Measurements from ENCODE around the gene FURIN.
"Not testable (repeated sequence)": the region's sequence is repeated elsewhere in the genome, so short reads cannot be mapped to it uniquely, and the experiment has no call there.

Gene FURIN

DNA sequence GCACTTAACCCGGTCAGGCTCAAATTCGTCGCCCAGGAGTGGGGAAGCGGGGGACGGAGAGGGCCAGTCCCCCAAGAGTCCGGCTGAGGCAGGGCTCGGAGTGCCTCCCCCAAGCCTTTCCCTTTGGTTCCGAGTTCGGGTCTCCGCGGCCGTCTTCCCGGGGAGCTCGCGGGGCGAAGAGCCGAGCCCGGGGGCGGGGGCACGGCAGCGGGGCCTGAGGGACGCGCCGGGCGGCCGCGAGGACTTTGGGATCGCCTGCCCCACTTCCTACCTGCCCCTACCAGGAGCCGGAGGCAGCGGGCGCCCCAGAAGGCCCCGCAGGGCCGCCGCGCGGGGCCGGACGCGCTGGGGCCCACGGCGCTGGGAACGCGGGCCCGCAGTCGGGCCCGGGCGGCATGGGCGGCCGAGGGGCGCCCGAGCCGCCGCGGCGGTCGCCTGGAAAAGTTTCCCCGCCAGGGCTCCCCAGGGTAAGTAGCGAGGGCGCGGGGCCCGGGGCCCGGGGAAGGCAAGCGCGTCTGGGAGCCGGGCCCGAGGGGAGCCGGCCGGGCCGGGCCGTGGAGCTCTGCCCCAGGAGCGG is 2.8 kb downstream of the FURIN start:
- DNase-seq, result no peak

DNA sequence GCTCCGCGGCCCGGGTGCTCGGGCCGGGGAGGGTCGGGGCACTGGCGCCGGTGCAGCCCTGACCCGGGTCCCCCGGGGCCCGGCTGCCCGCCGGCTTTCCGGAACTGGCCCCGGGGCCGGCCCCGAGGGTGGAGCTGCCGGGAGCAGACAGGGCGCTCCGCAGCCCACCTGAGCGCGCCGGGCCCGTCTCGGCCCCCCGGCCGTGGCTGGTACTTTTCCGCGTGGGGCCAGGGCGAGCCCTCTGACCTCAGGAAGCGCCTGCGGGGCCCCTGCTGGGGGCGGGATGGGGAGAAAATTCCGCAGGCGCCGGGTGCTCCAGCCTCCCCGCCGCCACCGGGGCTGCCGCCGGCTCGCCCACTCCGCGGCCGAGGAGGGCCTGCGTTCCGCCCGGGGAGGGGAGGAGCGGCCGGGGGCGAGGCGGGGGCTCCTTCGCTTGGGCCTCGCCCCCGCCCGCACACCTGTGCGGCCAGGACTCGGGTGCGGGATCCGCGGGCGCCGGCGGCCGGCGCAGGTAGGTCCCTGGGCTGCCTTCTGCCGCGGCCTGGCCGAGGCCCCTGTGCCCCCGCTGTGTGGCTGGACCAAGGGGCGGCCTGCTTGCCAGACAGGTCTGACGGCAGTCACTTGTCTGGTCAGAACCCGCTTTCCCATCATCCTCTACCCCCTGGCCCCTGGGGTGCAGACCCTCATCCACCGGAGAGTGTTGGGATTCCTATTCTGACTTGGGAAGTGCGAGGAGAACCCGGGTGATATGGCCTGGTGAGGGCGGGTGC is 3.5 kb downstream of the FURIN start:
- DNase-seq, result no peak

DNA sequence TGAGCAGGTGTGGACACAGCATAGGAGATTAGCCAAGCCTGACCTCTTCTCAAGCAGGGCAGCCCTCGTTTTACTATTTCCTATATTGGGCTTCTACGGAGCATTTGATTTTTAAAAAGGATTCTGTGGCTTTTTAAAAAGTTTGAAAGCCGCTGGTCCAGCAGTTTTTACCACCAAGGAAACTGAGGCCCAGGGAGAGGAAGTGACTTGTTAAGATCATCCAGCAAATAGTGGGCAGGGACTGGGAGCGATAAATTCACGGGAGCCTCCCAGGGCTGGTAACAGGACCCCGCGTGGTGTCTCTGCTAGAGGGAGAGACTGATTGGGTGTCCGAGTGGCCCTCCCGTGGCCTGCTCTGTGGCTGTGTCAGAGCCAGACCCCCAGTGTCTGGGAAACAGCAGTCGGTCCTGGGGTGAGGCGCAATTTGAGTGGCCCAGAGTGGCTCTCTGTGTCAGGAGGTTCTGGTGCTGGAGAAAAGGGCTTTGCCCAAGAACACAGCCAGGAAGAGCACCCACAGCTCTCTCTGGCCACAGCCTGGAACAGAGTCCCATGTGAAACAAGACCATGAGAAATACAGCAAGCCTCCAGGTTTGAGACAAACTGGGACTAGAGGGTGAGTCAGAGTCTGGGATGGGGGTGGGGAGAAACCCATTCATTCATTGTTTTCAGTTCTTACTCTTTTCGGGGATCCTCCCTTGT is 4.2 kb downstream of the FURIN start:
- DNase-seq, result no peak

DNA sequence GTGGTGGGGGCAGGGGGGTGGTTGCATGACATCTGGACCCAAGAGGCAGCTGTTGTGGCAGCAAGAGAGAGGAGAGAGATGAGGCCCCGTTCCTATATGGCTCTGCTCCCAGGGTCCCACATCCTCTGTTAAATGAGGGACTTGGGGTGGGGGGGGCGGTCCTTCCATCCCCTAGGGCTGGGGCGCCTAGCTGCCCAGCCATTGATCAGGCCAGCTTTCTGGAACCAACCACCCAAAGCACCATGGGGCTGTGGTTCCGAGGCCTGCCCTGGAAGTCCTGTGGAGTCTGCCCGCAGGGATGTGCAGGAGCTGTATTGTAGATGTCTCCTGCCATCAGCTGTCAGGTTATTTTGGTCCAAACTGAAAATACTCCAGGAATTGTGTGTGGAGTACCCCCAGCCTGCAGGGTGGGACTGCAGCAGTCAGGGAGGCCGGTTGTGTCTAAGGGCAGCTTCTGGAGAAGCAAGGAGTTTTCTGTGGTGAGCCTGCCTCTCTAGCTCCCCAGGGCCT is 5.2 kb downstream of the FURIN start:
- DNase-seq, result no peak

DNA sequence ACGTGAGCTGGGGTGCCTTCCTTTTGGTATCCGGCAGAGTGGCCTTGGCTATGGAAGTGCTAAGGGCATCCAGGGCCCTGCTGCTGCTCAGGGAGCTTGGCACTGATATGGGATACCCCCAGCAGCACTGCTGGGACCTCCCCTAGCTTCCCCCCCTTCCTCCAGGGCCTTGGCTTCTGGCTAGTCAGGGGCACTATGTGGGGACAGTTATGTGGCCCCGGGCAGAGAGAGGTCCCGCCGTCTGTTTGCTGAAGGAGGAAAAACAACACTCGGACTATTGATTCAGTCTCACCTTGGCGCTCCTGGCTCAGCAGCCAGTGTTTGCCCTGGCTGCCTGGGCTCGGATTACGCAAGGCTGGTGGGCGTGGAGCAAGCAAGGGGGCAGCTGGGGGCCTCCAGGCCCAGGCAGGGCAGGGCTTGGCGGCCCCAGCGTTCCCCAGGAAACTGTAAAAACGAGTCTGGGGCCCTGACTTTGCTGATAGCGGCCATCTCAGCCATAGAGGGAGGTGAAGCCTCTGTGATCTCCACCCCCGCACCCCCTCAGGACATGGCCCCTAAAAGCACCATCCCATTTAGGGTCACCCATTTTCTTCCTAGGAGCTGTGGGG is 5.7 kb downstream of the FURIN start:
- DNase-seq, result no peak

DNA sequence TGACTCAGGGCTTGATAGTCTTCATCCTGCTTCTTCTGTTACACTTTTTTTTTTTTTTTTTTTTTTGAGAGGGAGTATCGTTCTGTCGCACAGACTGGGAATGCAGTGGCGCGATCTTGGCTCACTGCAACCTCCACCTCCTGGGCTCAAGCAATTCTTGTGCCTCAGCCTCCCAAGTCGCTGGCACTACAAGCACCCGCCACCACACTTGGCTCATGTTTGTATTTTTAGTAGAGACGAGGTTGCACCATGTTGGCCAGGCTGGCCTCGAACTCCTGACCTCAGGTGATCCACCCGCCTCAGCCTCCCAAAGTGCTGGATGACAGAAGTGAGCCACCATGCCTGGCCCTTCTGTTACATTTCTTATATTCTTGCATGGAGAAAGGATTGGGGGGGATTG is 6.6 kb downstream of the FURIN start:
- DNase-seq, result not testable (repeated sequence)

DNA sequence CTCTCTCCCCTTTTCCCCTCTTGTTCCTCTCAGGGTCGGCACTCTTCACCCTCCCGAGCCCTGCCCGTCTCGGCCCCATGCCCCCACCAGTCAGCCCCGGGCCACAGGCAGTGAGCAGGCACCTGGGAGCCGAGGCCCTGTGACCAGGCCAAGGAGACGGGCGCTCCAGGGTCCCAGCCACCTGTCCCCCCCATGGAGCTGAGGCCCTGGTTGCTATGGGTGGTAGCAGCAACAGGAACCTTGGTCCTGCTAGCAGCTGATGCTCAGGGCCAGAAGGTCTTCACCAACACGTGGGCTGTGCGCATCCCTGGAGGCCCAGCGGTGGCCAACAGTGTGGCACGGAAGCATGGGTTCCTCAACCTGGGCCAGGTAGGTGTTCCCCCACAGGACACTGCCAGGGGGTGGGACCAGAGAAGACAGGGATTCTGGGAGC is 7.2 kb downstream of the FURIN start:
- no peak for DNase-seq

DNA sequence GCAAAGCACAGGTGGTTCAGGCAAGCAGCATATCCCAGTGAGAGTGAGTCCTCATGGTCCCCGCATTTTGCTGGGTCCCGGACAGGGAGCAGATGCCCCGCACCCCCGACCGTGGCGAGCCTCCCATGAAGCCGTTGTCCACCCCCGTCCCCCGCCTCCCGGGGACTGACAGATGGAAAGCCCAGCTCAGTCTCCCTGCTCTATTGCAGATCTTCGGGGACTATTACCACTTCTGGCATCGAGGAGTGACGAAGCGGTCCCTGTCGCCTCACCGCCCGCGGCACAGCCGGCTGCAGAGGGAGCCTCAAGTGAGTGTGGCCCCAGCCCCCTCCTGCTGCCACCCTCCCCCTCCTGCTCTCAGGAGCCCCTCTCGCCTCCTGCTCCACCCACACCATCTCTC is 7.7 kb downstream of the FURIN start:
- no peak for DNase-seq

DNA sequence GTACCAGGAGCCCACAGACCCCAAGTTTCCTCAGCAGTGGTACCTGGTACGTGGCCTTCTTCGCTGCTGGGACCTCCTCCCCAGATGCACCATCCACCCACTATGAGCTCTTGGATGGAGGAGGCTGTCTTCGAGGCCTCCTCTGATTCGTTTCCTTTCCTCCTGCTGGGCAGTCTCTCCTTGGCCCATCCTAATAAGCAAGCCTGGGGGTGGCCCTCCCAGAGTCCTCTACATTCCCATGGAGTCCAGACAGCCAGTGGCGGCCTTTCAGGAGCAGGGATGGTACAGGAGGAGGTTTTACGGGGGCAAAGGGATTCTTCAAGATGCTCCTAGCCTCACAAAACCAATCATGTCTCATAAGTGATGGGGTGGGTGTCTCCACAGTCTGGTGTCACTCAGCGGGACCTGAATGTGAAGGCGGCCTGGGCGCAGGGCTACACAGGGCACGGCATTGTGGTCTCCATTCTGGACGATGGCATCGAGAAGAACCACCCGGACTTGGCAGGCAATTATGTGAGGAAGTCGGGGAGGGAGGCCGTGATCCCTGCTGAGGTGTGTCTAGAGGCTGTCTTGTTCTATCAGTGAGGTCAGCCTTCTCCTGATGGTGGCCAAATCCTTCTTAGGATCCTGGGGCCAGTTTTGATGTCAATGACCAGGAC is 8.3 kb downstream of the FURIN start:
- DNase-seq, result no peak

DNA sequence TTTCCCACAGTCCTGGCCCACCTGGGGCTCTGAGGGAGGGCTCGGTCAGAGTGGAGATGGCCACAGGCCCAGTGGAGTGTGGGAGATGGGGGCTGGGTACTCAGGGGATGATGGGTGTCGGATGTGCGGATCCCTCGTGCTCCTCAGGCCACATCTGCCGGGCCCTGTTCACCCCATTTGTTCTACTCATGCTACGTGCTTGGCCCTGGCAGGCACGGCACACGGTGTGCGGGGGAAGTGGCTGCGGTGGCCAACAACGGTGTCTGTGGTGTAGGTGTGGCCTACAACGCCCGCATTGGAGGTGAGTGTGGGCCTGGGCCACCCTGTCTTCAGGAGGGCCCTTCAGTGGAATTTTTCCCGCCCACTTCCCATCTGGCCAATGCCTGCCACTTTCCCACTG is 8.9 kb downstream of the FURIN start:
- no peak for DNase-seq

DNA sequence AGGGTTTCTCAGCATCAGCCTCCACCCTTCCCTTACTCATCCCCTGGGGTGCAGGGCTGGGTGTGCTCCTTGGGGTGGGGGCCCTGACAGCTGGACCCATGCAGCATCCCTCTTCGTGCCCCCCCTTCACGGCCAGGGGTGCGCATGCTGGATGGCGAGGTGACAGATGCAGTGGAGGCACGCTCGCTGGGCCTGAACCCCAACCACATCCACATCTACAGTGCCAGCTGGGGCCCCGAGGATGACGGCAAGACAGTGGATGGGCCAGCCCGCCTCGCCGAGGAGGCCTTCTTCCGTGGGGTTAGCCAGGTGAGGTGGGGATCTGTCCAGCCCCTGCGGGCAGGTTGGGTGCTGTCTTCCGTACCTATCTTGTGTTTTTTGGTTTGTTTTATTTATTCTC is 9.6 kb downstream of the FURIN start:
- DNase-seq, result no peak

DNA sequence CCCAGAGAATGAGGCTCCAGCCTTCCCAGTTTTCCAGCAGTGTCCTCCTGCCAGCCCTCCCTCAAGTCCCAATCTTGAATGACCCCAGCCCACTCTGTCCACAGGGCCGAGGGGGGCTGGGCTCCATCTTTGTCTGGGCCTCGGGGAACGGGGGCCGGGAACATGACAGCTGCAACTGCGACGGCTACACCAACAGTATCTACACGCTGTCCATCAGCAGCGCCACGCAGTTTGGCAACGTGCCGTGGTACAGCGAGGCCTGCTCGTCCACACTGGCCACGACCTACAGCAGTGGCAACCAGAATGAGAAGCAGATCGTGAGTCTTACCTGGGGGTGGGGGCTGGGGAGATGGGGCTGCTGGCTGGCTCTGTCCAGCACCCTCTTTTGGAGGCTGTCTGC is 10.3 kb downstream of the FURIN start:
- DNase-seq, result no peak

DNA sequence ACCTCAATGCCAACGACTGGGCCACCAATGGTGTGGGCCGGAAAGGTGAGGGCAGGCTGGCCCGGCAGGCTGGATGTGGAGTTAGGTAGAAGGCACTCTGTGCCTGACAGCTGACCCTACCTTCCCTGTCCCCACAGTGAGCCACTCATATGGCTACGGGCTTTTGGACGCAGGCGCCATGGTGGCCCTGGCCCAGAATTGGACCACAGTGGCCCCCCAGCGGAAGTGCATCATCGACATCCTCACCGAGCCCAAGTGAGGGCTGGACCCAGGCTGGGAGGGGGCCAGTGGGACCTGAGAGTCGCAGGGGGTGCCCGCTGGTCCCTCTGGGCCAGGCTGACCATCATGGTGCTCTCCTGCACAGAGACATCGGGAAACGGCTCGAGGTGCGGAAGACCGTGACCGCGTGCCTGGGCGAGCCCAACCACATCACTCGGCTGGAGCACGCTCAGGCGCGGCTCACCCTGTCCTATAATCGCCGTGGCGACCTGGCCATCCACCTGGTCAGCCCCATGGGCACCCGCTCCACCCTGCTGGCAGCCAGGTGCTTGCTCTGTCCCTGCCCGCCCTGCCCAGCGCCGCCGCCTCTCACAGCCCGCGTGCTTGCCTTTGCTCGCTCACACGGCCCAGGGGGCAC is 11.5 kb downstream of the FURIN start:
- DNase-seq, result no peak

DNA sequence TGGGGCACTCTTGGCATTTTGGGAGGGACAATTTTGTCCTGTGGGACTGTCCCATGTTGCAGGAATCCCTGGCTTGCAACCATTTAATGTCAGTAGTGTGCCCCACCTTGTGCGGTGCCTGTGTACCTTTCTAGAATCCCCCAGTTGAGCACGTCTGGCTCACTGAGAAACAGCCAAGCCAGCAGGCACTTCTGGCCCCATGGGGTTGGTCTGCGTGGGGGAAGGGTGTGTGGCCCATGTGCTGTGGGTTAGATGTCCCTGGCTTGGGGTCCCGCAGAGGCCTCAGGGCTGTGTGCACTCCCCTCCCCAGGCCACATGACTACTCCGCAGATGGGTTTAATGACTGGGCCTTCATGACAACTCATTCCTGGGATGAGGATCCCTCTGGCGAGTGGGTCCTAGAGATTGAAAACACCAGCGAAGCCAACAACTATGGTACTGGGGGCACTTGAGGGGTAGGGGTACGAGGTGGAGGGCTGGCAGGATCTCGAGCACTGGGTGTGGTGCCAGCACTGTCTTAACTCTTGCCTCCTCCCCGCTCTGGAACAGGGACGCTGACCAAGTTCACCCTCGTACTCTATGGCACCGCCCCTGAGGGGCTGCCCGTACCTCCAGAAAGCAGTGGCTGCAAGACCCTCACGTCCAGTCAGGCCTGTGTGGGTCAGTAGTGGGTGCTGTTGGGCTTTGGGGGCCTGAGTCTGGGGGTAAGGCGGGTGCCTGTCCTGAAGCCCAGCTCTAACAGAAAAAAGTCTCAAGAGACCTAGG is 12.2 kb downstream of the FURIN start:
- no peak for DNase-seq

DNA sequence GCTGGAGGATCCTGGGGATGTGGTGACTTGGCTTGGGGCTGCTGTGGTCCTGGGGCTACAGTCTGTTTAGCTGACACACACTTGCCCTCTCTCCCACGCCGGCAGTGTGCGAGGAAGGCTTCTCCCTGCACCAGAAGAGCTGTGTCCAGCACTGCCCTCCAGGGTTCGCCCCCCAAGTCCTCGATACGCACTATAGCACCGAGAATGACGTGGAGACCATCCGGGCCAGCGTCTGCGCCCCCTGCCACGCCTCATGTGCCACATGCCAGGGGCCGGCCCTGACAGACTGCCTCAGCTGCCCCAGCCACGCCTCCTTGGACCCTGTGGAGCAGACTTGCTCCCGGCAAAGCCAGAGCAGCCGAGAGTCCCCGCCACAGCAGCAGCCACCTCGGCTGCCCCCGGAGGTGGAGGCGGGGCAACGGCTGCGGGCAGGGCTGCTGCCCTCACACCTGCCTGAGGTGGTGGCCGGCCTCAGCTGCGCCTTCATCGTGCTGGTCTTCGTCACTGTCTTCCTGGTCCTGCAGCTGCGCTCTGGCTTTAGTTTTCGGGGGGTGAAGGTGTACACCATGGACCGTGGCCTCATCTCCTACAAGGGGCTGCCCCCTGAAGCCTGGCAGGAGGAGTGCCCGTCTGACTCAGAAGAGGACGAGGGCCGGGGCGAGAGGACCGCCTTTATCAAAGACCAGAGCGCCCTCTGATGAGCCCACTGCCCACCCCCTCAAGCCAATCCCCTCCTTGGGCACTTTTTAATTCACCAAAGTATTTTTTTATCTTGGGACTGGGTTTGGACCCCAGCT is 13.0 kb downstream of the FURIN start:
- DNase-seq, result no peak

DNA sequence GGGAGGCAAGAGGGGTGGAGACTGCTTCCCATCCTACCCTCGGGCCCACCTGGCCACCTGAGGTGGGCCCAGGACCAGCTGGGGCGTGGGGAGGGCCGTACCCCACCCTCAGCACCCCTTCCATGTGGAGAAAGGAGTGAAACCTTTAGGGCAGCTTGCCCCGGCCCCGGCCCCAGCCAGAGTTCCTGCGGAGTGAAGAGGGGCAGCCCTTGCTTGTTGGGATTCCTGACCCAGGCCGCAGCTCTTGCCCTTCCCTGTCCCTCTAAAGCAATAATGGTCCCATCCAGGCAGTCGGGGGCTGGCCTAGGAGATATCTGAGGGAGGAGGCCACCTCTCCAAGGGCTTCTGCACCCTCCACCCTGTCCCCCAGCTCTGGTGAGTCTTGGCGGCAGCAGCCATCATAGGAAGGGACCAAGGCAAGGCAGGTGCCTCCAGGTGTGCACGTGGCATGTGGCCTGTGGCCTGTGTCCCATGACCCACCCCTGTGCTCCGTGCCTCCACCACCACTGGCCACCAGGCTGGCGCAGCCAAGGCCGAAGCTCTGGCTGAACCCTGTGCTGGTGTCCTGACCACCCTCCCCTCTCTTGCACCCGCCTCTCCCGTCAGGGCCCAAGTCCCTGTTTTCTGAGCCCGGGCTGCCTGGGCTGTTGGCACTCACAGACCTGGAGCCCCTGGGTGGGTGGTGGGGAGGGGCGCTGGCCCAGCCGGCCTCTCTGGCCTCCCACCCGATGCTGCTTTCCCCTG is 13.8 kb downstream of the FURIN start:
- DNase-seq, result no peak

DNA sequence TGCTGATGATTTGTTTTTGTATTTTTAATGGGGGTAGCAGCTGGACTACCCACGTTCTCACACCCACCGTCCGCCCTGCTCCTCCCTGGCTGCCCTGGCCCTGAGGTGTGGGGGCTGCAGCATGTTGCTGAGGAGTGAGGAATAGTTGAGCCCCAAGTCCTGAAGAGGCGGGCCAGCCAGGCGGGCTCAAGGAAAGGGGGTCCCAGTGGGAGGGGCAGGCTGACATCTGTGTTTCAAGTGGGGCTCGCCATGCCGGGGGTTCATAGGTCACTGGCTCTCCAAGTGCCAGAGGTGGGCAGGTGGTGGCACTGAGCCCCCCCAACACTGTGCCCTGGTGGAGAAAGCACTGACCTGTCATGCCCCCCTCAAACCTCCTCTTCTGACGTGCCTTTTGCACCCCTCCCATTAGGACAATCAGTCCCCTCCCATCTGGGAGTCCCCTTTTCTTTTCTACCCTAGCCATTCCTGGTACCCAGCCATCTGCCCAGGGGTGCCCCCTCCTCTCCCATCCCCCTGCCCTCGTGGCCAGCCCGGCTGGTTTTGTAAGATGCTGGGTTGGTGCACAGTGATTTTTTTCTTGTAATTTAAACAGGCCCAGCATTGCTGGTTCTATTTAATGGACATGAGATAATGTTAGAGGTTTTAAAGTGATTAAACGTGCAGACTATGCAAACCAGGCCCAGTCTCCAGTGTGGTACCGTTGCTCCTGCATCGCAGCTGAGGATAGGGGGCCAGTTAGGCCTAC is 14.6 kb downstream of the FURIN start:
- no peak for DNase-seq

DNA sequence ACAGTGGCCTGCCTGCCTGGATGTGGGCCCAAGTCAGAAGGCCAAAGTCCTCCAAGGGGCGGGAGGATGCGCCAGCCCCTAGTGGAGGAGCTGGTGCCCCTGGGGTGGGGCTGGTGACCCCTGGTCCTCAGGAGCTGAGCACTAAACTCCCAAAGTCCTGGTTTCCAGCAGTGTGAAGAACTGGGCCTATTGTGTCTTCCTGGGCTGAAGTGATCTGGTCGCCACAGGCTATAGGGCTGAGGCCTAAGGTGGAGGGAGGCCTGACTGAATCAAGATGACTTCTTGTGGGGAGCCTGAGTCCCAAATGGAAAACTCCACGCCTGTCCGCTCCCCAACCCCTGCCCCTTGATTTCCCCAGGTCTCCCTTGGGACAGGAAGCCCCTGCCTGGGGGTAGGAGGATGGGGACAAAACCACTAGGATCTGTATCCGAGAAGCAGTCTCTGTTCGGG is 15.2 kb downstream of the FURIN start:
- DNase-seq, result no peak

All from effector CD4-positive, alpha-beta T cell (primary cell).